Pancreas (tissue), 10 donors: ENCODE measurements around the gene PAFAH2. TPM values are rescaled to one million over a fixed set of nuclear protein-coding genes. Genes with fewer than 3 reads are reported as not detected.

Source experiments
- ATAC-seq, 4 donors: fragments of 200-7000 bp; cut with Tn5 transposase; one replicate each; pipeline versions ENCODE4 v1.8.0 to v1.9.1; 2020; ENCODE audit warnings: mild to moderate bottlenecking in 4 of 4, moderate library complexity in 4 of 4
- DNase-seq, 6 donors: peaks; one replicate each; pipeline ENCODE4 v3.0.0-alpha.2; 2020
- FAIRE-seq: peaks from 2 replicates; lab custom pipeline; 2012; peaks lifted over from hg19 to GRCh38; lab: Jason Lieb, UNC
- H3K27ac ChIP-seq, 4 donors: fragments of 200-600 bp; sonication (generic); 1 replicate in 3 of 4; 2 replicates in 1 of 4; pipeline versions ENCODE4 v1.5.0 to v1.8.0; 2020
- H3K27me3 ChIP-seq, 4 donors: fragments of 200-600 bp; one replicate each; pipeline ENCODE4 v1.8.0; 2021
- H3K36me3 ChIP-seq, 3 donors: fragments of 200-600 bp; sonication (generic) in 1 of 3; one replicate each; pipeline versions ENCODE4 v1.5.0 to v1.8.0; 2020 to 2021
- H3K4me1 ChIP-seq, 3 donors: fragments of 200-600 bp; one replicate each; pipeline ENCODE4 v1.8.0; 2021
- H3K4me3 ChIP-seq, 4 donors: fragments of 200-600 bp; sonication (generic) in 2 of 4; one replicate each; pipeline versions ENCODE4 v1.5.0 to v1.8.0; 2020 to 2021
- H3K9me3 ChIP-seq, 4 donors: fragments of 200-600 bp; one replicate each; pipeline ENCODE4 v1.8.0; 2021
- CTCF ChIP-seq, 4 donors: fragments of 200-600 bp; sonication (generic) in 3 of 4; IDR thresholded peaks; one replicate each; pipeline versions ENCODE4 v1.5.0 to v1.8.0; 2021; ENCODE audit warnings: antibody characterized with exemption in 4 of 4
- WGBS, 2 donors: extraction: QIAGEN DNeasy Blood & Tissue Kit; methylation state at CpG; one replicate each; pipeline ENCODE4 v1.1.7; 2013; 5-methylcytosine and 5-hydroxymethylcytosine counted together
- intact Hi-C, 3 donors: fragments of 100-400 bp; cut with DNase I; formaldehyde crosslinking; loops; one replicate each; pipeline versions ENCODE4 v1.11.1 to v1.14.2; 2022
- polyA plus RNA-seq, 2 donors: library from polyadenylated mRNA; stranded (reverse); fragments of 200-250 nt; gene quantifications; one replicate each; pipeline ENCODE4 v1.2.3, GENCODE V29; 2013
- total RNA-seq, 6 donors: library from RNA; stranded (reverse); fragmentation: NEBNext Ultra II Directional in 4 of 6; extraction: Animal tissue kit (Norgen Biotek cat#: 25700) in 4 of 6; gene quantifications; one replicate each; pipeline versions ENCODE4 v1.2.1 to v1.2.4, GENCODE V29; 2021 to 2023
- donor health status: healthy with polysubstance abuse.
- donor health status: DM: no; HTN: no; CAD: no; lungs with moderate emphysema.
- donor health status: DM: no; HTN: no; CAD: no.
- donor health status: control.
- donor health status: control.
- donor health status: Bipolar disorder and iron deficiency.
- donor health status: DM: yes; HTN: yes; CAD: no.
- donor health status: DM: no; HTN: no; CAD: no.
- donor health status: DM: no; HTN: no; CAD: no.
- donor health status: DM: yes; HTN: yes; CAD: no.

Gene PAFAH2
- total and polyA plus RNA-seq, 8 donors, result 11.0 to 20.9 (median 15.3) TPM

DNA sequence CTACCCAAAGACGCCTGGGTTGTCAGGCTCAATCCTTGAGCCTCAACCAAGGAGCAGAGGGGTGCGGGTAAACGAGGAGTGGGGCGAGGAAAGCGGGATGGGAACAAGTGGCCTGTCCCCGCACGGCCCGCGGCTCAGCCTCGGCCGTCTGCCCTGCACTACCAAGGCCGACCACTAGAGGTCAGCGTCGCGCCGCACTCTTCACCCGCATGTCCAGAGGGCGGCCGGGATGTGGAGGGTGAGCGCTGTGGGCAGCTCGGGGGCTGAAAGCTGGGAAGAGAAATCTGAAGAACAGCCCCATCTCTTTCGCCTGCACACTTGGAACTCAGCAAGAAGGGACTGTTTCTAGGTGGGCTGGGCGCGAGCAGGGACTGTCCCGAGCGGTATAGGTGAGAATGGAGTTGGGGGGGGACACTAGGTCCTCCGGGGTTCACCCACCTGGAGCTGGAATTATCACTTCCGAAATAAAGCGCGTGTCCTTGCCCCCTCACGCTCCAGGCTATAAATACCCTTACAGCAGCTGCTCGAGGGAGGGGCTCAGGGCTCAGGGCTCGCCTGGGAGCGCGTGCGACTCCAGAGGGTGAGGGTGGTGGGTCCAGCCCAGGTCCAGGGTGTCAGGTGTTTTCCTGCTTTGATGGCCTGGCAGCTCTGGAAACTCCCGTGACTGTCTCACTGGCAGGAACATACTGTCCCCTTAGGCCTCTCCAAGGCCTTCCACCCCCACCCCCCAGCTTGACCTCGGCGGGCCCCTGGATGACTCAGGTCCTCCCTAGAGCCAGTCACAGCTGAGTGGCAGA is 38.3 kb upstream of the PAFAH2 start:
- Histone ChIP-seq H3K27me3 (no peaks in the 10 kb centered on the region), H3K4me1 (peaks cover 20 to 30% (median 27%) of the 10 kb centered on the region in 3 donors), H3K4me3 (peak overlapping the region; percentile 45 to 86 (median 58)), H3K9me3 (no peaks in the 10 kb centered on the region), H3K36me3 (peaks cover 0 to 8% (median 0%) of the 10 kb centered on the region in 3 donors), H3K27ac (peak overlapping the region; percentile 81 to 92 (median 86))
- peak; percentile 99 to 100 (median 100) for TF ChIP-seq CTCF (IDR thresholded peaks at IDR 0.05)
- 4% methylated on average over 32 to 39 of the region's 39 CpGs for WGBS, 2 donors
- intact Hi-C loops, result loop anchor here in 1 of 3 donors (10.0 kb wide), 1 partner anchor 109 kb away; no protein-coding TSS in a partner anchor
- DNase-seq (peak; percentile 93 to 98 (median 98)), FAIRE-seq (no peak), ATAC-seq (peak; percentile 66 to 93 (median 78))

DNA sequence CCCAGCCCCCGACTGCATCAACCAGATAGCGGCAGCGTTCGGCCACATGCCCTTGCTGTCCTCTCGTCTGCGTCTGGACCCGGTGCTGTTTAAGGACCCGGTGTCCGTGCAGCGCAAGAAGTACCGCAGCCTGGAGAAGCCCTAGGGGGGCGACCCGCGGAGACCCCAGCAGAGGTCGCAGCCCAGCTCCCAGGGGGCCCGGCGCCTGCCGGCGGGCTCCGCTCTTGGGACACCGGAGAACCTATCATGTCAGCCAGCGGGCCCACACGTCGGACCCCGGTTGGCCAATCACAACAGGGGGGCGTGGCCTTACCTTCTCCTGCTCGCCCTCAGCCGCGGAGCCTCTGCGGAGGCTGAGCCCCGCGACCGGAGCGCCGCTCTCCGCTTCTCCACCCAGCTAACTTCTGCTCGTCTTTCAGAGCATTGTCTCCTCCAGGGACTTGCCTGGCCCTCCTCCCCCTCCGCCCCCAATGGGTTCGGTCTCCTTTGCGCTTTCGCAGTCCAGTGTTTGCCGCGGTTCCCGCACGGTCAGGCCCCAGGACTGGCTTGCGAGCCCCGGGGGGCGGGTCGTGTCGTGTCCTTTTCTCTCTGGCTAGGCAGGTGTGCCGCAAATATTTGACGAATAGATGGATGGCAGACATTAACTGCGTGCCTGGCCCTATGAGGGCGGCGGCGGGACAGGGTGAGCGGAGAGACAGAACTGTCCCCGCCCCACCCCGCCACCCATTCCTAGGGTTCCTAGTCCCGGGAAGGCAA is 37.5 kb upstream of the PAFAH2 start:
- peak overlapping the region; percentile 81 to 92 (median 86) for H3K27ac ChIP-seq
- peak; percentile 95 to 99 (median 96) for DNase-seq
- intact Hi-C loops, result loop anchor here in 1 of 3 donors (10.0 kb wide), 1 partner anchor 109 kb away; no protein-coding TSS in a partner anchor
- peak; percentile 66 to 91 (median 78) for ATAC-seq
- WGBS, 2 donors, result 0 to 1% methylated on average over 57 to 60 of the region's 60 CpGs
- no peak for TF ChIP-seq CTCF (IDR thresholded peaks at IDR 0.05)
- peak overlapping the region; percentile 45 to 86 (median 58) for H3K4me3 ChIP-seq
- H3K36me3 ChIP-seq, result peaks cover 0 to 8% (median 0%) of the 10 kb centered on the region in 3 donors
- peaks cover 20 to 30% (median 27%) of the 10 kb centered on the region in 3 donors for H3K4me1 ChIP-seq
- FAIRE-seq, result no peak
- H3K27me3 ChIP-seq, result no peaks in the 10 kb centered on the region
- H3K9me3 ChIP-seq, result no peaks in the 10 kb centered on the region

GRCh38 chr1:26034504-26035202 is 36.8 kb upstream of the PAFAH2 start:
- H3K27ac ChIP-seq, result peak overlapping the region; percentile 81 to 92 (median 86)
- H3K36me3 ChIP-seq, result peaks cover 0 to 3% (median 0%) of the 10 kb centered on the region in 3 donors
- no peak for FAIRE-seq
- H3K4me3 ChIP-seq, result peak overlapping the region; percentile 45 to 86 (median 58)
- DNase-seq, result peak in 1 of 6 donors; percentile 63
- TF ChIP-seq CTCF (IDR thresholded peaks at IDR 0.05), result no peak
- no peak for ATAC-seq
- H3K27me3 ChIP-seq, result no peaks in the 10 kb centered on the region
- 13 to 17% methylated on average over 15 of the region's 15 CpGs for WGBS, 2 donors
- H3K9me3 ChIP-seq, result no peaks in the 10 kb centered on the region
- peaks cover 18 to 30% (median 27%) of the 10 kb centered on the region in 3 donors for H3K4me1 ChIP-seq
- intact Hi-C loops, result loop anchor here in 2 of 3 donors (5.0 to 10.0 kb wide), 2 partner anchors 110 to 113 kb away; no protein-coding TSS in a partner anchor

GRCh38 chr1:26032656-26033357 is 34.9 kb upstream of the PAFAH2 start:
- TF ChIP-seq CTCF (IDR thresholded peaks at IDR 0.05), result no peak
- DNase-seq, result peak in 1 of 6 donors; percentile 43
- Histone ChIP-seq H3K9me3 (no peaks in the 10 kb centered on the region), H3K4me1 (peaks cover 7 to 15% (median 10%) of the 10 kb centered on the region in 3 donors), H3K36me3 (no peaks in the 10 kb centered on the region), H3K4me3 (no peak overlapping the region), H3K27me3 (no peaks in the 10 kb centered on the region), H3K27ac (no peak overlapping the region)
- no peak for ATAC-seq
- intact Hi-C loops, result loop anchor here in 2 of 3 donors (5.0 to 10.0 kb wide), 2 partner anchors 112 to 114 kb away; no protein-coding TSS in a partner anchor
- 86 to 88% methylated on average over 12 of the region's 12 CpGs for WGBS, 2 donors
- FAIRE-seq, result no peak
